ENCODE measurements around the gene OSBPL1A.

DNA sequence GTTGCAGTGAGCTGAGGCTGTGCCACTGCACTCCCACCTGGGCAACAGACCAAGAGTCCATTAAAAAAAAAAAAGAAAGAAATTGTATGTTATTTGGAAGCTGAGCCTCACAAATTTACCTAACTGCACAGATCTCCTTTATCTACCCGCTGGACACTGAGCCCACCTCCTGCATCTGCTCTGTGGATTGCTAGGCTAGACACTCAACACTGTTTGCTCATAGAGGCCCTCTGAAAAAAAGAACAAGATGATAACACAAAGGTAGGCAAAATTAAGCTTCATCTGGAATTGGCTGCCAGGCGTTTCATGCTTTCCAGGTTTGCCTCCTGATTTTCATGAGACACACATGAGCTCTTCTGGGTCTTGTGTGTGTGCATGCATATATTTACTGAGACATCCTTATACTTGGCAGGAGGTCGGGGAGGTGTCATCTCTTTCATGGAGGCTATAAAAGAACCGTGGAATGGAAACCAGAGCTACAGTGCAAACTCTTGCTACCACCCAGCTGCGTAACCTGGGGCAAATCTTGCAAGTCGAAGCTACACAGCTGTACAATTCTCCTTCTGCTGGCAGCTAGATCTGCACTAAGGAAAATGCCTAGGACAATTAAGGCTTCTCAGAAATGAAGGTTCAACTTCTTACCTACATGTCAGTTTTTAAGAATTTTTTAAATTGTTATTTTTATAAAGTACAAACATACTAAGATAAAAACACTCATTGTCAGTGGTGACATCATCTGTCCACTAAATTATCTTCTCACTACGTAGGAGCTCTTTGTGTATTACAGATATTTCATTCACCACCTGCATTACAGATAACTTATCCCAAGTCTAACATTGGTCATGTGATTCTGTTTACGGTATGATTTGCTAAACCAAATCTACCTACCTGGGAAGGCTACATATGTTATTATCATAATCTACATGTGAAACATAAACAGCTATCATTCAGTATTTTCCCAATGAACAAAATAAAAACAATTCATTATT lies 195.6 kb downstream of the OSBPL1A start:
- no peak for TF ChIP-seq POLR2A (IDR thresholded peaks at IDR 0.05; ENCODE audit: low read length)
- TF ChIP-seq GATA1 (IDR thresholded peaks at IDR 0.05; ENCODE audit: low read depth, low read length): no peak
